ENCODE measurements around the gene IRF4. TPM values are rescaled to one million over a fixed set of nuclear protein-coding genes. Genes with fewer than 3 reads are reported as not detected.

The IRF4 gene
- polyA plus RNA-seq, 4 donors: 0.14 to 0.28 (median 0.21) TPM

GRCh38 chr6:453152-453551 lies 61.6 kb downstream of the IRF4 start:
- DNase-seq (ENCODE audit: low read depth in 4 of 4, low spot score in 2 of 4): no peak

GRCh38 chr6:454148-454991 lies 62.8 kb downstream of the IRF4 start:
- no peak for DNase-seq (ENCODE audit: low read depth in 4 of 4, low spot score in 2 of 4)

GRCh38 chr6:455006-455585 lies 63.5 kb downstream of the IRF4 start:
- no peak for DNase-seq (ENCODE audit: low read depth in 4 of 4, low spot score in 2 of 4)

- no peak for DNase-seq (ENCODE audit: low read depth in 4 of 4, low spot score in 2 of 4)
These were observed 64.3 kb downstream of the IRF4 start for GRCh38 chr6:455835-456234.

GRCh38 chr6:456358-456867 lies 64.9 kb downstream of the IRF4 start:
- DNase-seq (ENCODE audit: low read depth in 4 of 4, low spot score in 2 of 4): no peak

- DNase-seq (ENCODE audit: low read depth in 4 of 4, low spot score in 2 of 4): no peak
These were observed 65.3 kb downstream of the IRF4 start for GRCh38 chr6:456887-457286.

Other genes with a start within 250 kb of the IRF4 start
- 10 to 100 TPM; 22.2 to 25.0 (median 23.2) TPM for gene DUSP22, start 99.3 kb upstream of the IRF4 start, polyA plus RNA-seq (ENCODE audit: insufficient read length in 4 of 4)

All from left renal cortex interstitium (tissue), 4 donors.